ENCODE measurements around the gene CFAP61. TPM values are rescaled to one million over a fixed set of nuclear protein-coding genes. Genes with fewer than 3 reads are reported as not detected.
"Not testable (repeated sequence)": the region's sequence is repeated elsewhere in the genome, so short reads cannot be mapped to it uniquely, and the experiment has no call there.

CFAP61 gene
- total RNA-seq, 1 experiment from 2014 or later = 1.5 TPM

DNA sequence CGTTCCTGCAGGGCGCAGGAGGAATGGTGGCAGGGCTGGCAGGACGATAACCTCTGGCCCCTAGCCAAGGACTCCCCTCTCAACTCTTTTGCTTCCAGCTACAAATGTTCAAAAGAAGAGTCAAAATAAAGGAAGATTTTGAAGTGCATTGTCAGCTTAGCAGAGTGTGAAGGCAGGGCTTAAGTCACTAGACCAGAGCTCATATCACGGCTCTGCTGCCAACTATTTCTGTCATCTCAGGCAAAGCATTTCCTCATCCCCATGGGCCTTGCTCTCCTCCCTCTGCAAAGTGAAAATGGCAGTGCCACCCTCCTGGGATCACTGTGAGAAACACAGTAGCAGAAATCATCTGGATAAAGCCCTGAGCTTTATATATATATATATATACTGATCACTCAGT lies 36.7 kb downstream of the CFAP61 start:
- DNase-seq (ENCODE audit: low read depth) = no peak

DNA sequence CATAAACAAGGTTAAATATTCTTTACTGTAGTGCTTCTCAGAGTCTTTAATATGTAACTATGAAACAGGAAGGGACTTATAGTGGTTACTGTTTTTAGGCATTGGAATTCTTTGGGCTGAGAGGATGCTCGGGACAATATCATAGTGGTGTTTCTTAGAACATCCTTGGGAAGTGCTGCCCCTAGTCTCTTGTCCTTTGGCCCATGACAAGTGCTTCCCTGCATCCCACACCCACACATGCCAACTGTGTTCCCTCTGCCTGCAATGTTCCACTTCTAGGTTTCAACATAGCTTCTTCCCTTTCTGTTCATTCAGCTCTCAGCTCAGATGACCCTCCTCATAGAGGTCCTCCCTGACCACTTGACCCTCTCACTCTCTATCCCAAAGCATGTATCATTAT lies 37.6 kb downstream of the CFAP61 start:
- DNase-seq (ENCODE audit: low read depth) = no peak

DNA sequence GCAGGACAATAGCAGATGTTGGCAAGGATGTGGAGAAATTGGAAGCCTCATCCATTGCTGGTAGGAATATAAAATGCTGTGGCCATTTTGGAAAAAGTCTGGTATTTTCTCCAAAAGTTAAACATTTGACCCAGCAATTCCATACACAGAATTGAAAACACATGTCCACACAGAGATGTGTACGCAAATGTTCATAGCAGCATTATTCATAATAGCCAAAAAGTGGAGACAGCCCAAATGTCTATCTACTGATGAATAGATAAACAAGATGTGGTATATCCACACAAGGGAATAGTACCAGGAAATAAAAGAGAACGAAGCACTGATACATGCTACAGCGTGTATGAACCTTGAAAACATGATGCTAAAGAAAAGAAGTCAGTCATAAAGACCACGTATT lies 40.5 kb downstream of the CFAP61 start:
- DNase-seq (ENCODE audit: low read depth) = no peak

DNA sequence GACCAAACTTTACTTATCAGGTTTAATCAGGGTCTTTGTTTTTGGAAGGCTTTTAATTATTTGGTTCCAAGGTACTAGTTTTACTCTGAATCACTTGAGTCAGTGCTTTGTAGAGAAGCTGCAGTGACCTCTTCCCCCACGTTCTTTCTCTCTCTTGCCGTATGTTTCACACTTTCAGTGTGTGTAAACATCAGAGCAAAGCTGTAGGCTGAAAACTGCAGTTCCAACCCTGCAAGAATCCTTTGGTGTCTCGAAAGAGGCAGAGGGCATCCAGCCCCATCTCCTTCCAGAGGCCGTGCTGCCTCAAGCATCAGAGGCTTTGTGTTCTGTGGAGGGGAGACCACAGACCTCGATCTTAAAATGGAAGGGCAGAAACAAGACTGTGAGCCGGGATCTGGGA lies 42.1 kb downstream of the CFAP61 start:
- DNase-seq (ENCODE audit: low read depth) = no peak

DNA sequence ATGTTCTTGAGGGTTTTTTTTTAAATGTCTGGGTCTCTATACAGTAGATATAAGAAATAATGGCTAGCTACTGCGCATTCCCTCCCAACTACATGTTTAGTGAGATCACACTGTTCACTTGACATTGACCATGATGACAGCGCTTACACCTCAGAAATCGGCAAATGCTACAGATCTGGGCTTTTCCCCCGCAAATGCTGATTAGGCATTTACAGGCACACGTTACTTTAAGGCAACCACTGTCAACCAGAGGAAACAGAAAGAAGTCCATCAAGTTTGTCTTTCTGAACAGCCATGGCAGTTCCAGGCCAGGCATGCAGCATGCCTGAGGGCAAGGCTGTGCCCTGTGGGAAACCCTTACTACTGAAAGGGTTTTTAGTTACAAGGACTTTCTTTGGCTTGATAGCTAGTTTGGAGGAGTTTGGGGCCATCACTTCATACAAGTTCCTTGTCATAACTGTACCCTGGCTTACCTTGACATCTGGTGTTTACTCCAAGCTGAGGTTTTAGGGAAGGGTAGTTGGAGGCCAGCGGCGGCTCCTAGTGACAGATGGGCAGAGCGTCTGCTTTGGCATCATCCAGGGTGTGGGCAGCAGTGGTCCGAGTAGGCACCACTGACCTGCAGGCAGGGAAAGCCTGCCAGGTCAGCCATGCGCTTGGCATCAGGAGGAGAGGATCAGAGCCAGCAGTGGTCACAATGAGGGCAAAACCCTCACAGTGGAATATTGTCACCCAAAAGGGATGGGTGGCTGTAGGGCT lies 43.0 kb downstream of the CFAP61 start:
- no peak for DNase-seq (ENCODE audit: low read depth)

DNA sequence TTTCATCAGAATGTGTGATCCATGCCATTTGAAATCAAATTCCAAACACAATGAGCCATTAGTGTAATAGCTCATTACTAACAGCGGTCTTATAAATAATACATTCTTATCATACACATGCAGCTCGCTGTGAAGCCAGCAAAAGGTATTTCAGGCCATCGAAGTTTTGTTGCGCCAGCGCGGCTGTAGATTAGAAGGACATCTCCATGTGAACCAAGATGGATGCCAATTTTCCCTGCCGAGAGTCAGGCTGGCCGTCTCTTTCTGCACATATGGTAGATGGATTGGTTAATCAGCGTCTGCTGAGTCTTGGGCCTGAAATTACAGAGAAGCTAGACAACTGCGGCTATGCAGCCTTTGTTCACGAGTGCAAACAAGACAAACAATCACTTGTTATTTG lies 44.1 kb downstream of the CFAP61 start:
- DNase-seq (ENCODE audit: low read depth) = no peak

DNA sequence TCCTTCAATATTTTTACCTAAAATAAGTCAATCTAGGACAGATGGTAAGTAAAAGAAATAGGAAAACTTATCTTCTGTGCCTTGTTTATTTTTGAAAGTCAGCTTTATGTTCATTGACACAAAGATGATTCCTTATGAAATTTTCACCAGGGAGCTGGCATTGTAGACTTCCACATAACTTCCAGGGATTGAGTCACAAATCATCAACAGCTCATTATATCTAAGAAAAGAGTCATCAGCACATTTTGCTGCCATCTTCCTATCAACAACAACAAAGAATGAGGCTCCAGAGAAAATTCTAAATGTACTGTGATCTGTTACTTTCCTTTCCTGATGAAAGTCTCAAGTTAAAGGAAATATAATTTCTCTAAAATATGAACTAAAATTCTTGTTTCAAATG lies 48.5 kb downstream of the CFAP61 start:
- no peak for DNase-seq (ENCODE audit: low read depth)

DNA sequence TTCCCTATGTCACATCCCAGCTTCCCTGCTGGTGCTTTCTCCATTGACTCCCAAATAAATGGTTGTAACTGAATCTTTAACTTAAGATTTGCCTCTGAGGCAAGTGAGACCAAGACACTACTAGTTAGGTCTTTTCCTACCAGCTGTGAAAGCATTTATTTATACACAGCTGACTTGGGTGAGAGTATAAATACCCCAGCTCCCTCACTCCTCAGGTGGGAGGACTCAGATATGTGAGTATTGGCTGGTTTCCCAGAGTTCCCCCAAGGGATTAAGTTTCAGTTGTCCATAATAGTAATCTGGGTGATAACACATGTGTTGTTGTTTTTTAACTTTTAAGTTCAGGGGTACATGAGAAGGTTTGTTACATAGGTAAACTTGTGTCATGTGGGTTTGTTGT lies 49.8 kb downstream of the CFAP61 start:
- DNase-seq (ENCODE audit: low read depth) = no peak

DNA sequence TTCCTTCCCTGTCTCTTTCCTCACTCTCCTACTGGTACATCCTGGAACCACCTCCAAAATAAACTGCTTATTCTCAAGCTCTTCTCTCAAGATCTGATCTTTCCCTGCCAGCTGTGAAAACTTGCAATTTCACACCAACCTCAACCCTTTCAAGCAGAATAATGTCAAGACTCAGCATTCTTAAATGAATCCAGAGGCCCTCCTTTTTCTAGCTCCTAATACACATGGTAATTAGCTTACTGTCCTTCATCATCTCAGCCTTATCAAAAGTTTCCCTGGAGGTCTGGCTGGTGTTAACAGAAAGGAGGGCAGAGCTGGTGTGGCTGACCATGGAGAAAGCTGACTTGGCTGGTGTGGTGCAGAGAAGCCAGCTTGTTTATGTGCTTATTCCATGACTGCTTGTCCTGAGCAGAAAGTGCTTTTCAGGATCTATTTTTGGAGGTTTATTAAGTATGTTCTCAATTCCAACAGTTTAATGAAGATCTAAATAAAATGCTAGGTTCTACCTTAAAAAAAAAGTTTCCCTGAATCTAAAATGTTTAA lies 50.5 kb downstream of the CFAP61 start:
- no peak for DNase-seq (ENCODE audit: low read depth)

DNA sequence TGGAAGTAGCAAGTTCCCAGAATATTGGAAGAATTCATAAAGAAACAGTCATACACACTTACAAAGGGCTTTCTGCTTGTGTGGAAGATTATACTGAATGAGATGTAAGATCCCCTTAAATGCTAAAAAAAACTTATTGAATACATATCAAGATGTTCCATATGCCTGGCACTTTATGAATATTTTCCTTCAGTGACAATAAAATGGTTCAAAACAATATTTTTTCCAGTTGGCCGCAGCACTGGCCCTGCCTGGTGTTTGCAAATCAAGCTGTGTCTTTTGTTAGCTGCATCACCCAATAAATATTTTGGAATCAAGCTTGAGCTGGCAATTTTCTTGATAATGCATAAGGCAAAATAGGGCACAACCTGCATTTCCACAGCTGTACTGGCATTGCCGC lies 51.2 kb downstream of the CFAP61 start:
- no peak for DNase-seq (ENCODE audit: low read depth)

DNA sequence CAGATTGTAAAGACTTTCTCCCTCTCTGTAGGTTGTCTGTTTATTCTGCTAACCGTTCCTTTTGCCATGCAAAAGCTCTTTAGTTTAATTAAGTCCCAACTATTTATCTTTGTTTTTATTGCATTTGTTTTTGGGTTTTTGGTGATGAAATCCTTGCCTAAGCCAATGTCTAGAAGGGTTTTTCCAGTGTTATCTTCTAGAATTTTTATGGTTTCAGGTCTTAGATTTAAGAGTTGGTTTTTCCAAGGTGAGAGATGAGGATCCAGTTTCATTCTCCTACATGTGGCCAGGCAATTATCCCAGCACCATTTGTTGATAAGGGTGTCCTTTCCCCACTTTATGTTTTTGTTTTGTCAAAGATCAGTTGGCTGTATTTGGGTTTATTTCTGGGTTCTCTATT lies 70.9 kb downstream of the CFAP61 start:
- not testable (repeated sequence) for DNase-seq (ENCODE audit: low read depth)

DNA sequence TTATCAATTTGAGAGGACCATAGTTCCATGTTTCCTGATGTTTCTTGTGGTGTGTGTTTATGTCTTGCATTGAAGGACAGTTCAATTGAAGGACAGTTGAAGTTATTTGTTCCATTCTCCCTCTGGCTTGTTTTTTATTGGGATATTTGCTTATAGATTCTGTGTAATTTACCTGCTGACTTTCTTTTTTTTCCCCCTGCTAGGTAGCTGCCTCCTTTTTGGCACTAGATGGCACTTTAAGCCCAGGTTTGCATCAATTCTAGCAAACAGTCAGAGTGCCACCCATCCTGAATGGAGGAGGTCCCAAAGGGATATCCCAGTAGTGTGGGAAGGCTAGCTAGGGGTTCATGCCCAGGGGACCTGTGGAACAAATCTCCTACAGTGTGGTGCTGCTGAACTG lies 78.1 kb downstream of the CFAP61 start:
- peak; percentile 3 for DNase-seq (ENCODE audit: low read depth)

DNA sequence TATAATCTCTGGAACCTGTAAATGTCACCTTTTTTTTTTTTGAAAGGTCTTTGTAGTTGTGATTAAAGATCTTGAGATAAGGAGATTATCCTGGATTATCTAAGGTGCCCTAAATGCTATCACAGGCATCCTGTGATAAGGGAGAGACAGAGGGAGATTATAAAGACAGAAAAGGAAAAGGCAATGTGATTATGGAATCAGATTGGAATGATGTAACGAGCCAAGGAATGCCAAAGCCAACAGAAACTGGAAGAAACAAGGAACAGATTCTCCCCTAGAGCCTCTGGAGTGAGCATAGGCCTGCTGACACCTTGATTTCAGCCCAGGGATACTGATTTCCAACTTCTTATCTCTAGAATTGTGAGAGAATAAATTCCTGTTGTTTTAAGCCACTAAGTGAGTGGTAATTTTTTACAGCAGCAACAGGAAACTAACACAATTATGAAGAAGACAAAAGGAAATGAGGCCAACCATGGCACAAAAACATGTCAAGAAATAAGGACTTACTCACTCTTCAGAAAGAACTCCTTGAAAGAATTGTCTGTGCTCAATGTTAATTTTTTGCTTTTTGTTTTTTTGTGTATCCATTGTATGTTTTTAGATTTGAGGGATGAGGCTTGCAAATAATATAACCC lies 82.7 kb downstream of the CFAP61 start:
- no peak for DNase-seq (ENCODE audit: low read depth)

DNA sequence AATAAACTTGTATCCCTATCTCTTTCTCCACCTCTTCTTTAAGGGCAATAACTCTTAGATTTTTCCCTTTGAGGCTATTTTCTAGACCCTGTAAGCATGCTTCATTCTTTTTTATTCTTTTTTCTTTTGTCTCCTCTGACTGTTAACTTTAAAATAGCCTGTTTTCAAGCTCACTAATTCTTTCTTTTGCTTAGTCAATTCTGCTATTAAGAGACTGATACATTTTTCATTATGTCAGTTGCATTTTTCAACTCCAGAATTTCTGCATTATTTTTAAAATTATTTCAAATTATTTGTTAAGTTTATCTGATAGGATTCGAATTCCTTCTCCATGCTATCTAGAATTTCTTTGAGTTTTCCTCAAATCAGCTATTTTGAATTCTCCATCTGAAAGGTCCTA lies 84.0 kb downstream of the CFAP61 start:
- no peak for DNase-seq (ENCODE audit: low read depth)

DNA sequence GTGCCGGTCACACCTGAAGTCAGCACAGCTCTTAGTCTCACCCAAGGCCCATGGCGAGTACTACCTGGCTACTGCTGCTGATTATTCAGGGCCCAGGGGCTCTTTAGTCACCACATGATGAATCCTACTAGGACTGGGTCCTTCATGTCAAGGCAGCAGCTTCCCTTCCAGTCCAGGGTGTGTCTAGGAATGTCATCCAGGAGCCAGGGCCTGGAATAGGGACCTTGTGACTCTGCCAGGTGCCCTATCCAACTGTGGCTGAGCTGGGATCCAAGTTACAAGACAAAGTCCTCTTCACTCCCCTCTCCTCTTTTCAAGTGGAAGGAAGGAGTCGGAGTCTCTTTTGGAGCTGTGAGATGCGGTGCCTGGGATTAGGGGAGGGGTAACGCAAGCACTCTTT lies 85.5 kb downstream of the CFAP61 start:
- DNase-seq (ENCODE audit: low read depth) = no peak

DNA sequence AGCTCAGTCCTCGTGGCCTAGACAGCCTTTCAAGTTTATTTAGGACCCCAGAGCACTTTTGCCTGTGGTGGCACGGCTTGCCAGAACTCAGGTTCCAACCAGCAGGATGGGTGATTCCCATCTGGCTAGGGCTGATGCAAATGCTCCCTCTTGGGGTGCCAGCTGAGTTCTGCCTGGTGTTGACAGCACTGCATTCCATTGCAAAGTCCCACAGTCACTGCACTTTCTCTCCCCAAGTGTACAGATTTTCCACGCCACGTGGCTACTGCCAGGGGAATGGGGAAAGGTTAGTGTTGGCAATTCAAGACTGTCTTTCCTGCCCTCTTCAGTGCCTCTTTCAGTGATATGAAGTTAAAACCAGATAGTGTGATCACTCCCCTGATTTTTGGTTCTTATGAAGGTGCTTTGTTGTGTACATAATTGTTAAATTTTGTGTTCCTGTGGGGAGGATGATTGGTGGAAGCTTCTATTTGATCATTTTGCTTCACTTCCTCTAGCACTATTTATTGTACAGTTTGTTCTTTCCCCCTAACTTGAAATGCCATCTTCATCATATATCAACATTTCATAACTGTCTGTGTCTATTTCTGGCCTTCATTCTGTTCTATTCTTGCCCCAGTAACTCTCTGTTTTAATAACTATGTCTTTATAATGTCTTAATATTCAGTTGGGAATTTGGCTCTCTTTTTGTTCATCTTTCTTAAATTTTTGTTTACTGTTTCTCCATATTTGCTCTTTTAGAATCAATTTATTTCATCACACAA lies 86.2 kb downstream of the CFAP61 start:
- no peak for DNase-seq (ENCODE audit: low read depth)

DNA sequence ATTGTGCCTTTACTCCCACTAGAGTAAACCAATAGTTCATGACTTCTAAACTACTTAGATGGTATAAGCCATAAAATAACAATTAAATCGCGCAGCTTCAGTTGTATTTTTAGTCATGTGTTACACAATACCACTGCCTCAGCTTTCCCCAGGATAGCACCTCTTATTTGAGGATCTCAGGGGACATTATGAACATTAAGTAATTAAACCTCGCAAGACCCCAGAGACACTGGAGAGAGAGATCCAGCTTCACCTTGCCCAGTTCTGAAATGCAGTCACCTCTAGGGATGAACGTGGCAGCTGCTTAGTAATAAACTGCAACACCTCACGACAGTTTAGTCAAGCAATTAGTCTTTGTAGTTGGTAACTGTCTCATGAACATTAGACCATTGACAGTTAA lies 87.1 kb downstream of the CFAP61 start:
- no peak for DNase-seq (ENCODE audit: low read depth)

DNA sequence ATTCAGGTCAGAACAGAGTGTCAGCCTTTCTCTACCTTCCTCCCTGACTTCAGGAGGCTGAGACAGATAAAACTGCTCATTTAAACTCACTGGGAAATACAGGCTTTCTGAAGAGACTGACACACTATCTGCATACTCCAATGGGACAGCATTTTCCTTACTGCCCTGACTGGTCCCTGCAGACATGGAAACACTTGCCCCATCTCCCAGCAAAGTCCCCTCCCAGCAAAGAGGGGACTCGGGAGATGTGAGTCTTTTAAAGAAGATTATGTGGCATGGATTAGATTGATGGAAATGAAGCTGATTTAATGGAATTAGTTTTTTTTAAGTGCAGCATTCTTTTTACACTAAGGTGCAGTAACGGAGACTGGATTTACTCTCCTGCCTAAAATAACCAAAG lies 90.8 kb downstream of the CFAP61 start:
- no peak for DNase-seq (ENCODE audit: low read depth)

DNA sequence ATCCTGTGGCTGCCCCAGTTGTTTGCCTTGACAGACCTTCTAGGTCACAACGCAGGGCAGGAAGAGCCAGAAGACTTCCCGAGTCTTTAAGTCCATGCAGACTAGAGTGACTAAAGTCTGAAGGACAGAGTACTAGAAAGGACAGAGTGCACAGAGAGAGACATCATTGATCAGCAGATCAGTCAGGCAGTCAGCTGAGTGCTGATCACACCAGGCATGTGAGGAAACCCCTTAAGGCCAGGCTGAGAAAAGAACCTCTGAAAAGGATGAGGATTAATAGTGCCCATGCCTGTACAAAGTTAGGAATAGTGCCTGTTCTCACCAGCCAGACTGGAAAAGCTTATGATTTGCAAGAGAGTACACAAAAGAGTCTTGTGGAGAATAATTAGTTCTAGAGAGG lies 91.3 kb downstream of the CFAP61 start:
- DNase-seq (ENCODE audit: low read depth) = no peak

DNA sequence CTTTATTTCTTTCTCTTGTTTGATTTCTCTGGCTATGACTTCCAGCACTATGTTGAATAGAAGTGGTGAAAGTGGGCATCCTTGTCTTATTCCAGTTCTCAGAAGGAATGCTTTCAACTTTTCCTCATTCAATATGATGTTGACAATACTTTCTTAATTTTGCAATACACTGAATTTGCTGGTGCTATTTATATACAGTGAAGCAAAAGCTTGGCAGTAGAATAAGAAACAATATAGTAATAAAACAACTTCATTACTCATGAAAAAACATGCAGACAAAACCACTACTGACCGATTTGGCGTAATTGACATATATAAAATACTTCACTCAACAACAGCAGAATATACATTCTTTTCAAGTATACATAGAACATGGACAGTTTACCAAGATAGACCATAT lies 96.4 kb downstream of the CFAP61 start:
- no peak for DNase-seq (ENCODE audit: low read depth)

DNA sequence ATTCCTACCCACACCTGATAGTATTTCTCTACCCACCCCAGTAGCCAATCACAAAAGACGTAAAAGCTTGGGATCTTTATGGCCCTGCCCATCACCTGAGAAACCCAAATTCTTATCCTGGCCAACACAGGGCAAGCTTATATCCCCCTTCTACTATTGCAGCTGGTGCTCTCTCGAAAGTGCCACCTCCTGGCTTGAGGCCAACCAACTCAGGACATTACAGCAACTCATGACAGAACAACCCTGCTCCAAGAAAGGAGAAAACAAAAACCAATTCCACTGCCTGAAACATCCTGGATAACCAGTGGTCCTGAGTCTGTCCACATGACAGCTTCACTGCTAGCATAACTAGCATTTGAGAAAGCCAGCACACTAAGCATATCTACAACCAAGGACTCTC lies 97.9 kb downstream of the CFAP61 start:
- no peak for DNase-seq (ENCODE audit: low read depth)

DNA sequence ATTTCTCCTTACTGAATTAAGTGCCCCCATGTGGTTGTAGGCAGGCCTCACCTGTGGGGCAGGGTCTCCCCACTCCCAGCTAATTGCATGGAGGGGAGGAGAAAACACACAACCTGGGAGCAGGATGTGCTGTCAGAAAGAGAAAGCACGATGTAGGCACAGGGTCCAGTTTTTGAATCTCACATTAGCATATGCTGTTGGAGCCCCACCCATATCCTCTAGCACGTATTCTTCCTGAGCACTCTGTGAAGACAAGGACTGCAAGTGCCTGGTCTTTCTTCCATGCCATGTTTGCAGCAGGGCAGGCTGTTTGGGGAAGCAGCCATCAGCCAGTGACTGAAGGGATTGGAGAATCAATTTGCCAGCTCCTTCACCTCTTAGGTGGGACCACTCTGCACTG lies 108.2 kb downstream of the CFAP61 start:
- DNase-seq (ENCODE audit: low read depth) = no peak

DNA sequence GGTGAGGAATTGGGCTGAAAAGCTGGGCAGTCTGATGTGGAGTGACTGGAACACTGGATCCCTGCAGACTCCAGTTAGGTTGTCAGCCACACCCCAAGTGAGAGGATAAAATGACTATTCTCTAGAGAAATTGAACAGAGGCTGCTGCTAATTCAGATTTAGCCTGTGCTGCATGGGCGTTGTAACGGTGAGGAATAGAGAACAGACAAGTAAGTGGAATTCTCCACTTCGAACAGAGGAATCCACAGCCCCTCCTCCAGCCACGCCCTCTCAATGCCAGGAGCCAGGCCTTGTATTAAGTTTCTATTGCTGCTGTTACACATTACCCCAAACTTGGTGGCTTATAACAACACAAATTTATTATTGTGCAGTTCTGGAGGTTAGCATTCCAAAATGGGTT lies 109.3 kb downstream of the CFAP61 start:
- no peak for DNase-seq (ENCODE audit: low read depth)

Measured in Daoy (cell line).